Neutrophil (primary cell): Measurements from ENCODE around the gene VSIR.

ENCODE experiments used
- H3K27ac ChIP-seq: fragments of 200-600 bp; sonication (generic); 2 replicates; pipeline ENCODE4 v1.5.1; 2016; ENCODE audit warnings: mild to moderate bottlenecking, moderate library complexity
- H3K27me3 ChIP-seq: fragments of 200-600 bp; sonication (generic); 2 replicates; pipeline ENCODE4 v1.6.0; 2016; ENCODE audit warnings: mild to moderate bottlenecking
- H3K36me3 ChIP-seq: fragments of 200-600 bp; sonication (generic); 2 replicates; pipeline ENCODE4 v1.5.1; 2017
- H3K4me1 ChIP-seq, 2 experiments: fragments of 200-600 bp in 1 of 2; sonication (generic) in 1 of 2; 1 replicate in 1 of 2; 2 replicates in 1 of 2; pipeline versions ENCODE4 v1.5.1 to v1.6.1; 2013 to 2016; ENCODE audit warnings: low read depth in 1 of 2, low read length in 1 of 2, mild to moderate bottlenecking in 1 of 2, moderate library complexity in 1 of 2; ENCODE audit not compliant: control insufficient read depth in 1 of 2, insufficient read depth in 1 of 2
- H3K4me3 ChIP-seq, 2 experiments: fragments of 200-600 bp in 1 of 2; sonication (generic) in 1 of 2; 1 replicate in 1 of 2; 2 replicates in 1 of 2; pipeline ENCODE4 v1.5.1; 2013 to 2016; ENCODE audit warnings: low read depth in 1 of 2, low read length in 1 of 2, mild to moderate bottlenecking in 1 of 2, moderate library complexity in 1 of 2
- H3K9me3 ChIP-seq: fragments of 200-600 bp; sonication (generic); 2 replicates; pipeline ENCODE4 v1.5.1; 2016
- TF ChIP-seq, protein P1 (sequence below): fragments of 200-600 bp; sonication (generic); IDR thresholded peaks from 2 replicates; pipeline ENCODE4 v1.5.1; 2016; ENCODE audit warnings: antibody characterized with exemption

The VSIR gene

DNA sequence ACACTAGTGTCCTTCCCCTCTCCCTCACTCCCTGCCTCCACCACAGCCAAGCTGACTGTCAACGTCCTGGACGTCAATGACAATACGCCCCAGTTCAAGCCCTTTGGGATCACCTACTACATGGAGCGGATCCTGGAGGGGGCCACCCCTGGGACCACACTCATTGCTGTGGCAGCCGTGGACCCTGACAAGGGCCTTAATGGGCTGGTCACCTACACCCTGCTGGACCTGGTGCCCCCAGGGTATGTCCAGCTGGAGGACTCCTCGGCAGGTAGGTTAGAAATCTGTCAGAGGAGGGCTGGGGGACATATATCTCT, 24.9 kb upstream of the VSIR start:
- no peaks in the 10 kb centered on the region for H3K36me3 ChIP-seq
- TF ChIP-seq, protein P1, sequence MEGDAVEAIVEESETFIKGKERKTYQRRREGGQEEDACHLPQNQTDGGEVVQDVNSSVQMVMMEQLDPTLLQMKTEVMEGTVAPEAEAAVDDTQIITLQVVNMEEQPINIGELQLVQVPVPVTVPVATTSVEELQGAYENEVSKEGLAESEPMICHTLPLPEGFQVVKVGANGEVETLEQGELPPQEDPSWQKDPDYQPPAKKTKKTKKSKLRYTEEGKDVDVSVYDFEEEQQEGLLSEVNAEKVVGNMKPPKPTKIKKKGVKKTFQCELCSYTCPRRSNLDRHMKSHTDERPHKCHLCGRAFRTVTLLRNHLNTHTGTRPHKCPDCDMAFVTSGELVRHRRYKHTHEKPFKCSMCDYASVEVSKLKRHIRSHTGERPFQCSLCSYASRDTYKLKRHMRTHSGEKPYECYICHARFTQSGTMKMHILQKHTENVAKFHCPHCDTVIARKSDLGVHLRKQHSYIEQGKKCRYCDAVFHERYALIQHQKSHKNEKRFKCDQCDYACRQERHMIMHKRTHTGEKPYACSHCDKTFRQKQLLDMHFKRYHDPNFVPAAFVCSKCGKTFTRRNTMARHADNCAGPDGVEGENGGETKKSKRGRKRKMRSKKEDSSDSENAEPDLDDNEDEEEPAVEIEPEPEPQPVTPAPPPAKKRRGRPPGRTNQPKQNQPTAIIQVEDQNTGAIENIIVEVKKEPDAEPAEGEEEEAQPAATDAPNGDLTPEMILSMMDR: no peak
- H3K4me3 ChIP-seq: no peak overlapping the region
- no peaks in the 10 kb centered on the region for H3K27me3 ChIP-seq
- H3K9me3 ChIP-seq: no peaks in the 10 kb centered on the region
- peaks cover 14 to 22% of the 10 kb centered on the region in 2 experiments for H3K4me1 ChIP-seq
- H3K27ac ChIP-seq: peak overlapping the region; percentile 53

DNA sequence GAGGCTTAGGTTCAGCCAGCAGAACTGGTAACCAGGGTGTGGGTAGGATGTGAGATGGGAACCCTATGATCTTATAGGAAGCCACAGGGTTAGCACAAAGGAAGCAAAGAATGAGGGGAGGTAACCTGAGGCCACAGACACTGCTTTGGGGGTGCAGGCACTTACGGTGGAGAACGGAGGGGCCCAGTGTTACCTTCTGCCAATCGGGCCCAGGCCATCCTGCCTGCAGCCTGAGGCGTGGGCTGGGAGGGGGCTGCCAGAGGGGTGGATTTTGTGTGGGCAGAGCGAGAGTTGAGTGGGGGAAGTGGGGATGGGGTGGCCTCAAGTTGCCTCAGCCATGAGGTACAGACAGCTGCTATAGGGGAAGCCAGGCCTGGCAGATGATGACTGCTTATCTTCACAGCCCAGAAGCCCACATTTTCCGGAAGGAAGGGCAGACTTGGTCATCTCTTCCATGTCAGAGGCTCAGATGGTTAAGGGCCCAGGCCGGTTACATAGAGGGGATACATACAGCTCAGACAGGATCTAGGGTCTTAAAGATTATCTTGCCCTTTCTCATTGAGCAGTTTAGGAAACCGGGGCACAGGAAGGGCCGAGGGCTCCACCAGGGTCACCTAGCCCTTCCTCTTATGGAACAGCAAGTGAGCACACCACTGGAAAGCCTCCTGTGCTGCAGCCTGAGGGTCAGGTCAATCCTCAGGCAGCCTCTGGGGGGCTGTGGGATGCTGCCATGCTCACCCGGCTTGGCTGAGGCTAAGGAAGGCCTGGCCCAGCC, 24.4 kb upstream of the VSIR start:
- no peaks in the 10 kb centered on the region for H3K36me3 ChIP-seq
- H3K4me1 ChIP-seq: peaks cover 14 to 22% of the 10 kb centered on the region in 2 experiments
- H3K4me3 ChIP-seq: no peak overlapping the region
- no peaks in the 10 kb centered on the region for H3K27me3 ChIP-seq
- no peaks in the 10 kb centered on the region for H3K9me3 ChIP-seq
- H3K27ac ChIP-seq: peak overlapping the region; percentile 53
- TF ChIP-seq, protein P1: no peak

DNA sequence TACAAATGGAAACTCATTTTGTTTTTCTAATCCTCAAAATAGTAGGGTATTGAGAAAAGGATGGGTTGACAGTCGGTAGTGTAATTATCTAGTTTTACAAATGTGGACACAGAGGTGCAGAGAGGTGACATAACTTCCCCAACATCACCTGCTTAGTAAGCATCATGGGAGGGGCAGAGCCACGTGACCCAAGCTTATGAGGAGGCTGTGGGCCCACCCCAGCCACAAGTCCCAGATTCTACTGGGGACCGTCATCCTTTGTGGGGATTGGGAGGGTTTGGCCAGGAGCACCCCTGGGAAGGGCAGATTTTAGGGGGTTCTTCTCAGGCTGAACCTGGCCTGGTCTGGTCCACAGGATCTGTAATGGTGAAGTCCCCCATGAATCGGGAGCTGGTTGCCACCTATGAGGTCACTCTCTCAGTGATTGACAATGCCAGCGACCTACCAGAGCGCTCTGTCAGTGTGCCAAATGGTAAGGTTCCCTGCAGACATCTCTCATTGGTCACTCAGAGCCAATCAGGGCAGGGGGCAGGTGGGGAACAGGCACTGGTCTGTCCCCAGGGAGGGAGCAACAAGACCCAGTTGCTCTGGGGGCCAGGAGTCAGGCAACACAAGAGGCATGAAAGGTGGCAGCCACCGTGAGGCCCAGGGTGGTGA, 23.6 kb upstream of the VSIR start:
- H3K9me3 ChIP-seq: no peaks in the 10 kb centered on the region
- H3K4me1 ChIP-seq: peaks cover 14 to 22% of the 10 kb centered on the region in 2 experiments
- TF ChIP-seq, protein P1: no peak
- H3K27me3 ChIP-seq: no peaks in the 10 kb centered on the region
- peak overlapping the region; percentile 53 for H3K27ac ChIP-seq
- H3K36me3 ChIP-seq: no peaks in the 10 kb centered on the region
- H3K4me3 ChIP-seq: no peak overlapping the region

DNA sequence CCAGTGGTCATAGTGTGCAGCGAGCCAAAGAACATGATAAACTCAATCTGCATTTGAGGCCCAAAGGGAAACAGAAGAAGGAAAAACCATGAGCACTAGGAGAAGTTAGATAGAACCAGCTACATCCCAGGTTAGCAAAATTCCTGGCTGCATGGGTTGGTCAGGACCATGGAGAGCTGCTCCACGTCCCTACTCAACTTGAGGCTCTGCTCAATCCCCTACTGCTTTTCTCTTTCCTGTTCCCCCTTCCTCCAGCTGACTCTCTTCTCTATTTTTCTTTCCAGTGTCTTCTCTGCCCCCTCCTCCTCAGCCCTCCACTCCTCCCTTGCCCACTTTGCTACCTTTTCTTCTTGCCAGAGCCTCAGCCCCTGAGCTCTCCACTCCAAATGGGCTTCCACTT, 21.9 kb upstream of the VSIR start:
- H3K4me1 ChIP-seq: peaks cover 14 to 22% of the 10 kb centered on the region in 2 experiments
- H3K9me3 ChIP-seq: no peaks in the 10 kb centered on the region
- no peaks in the 10 kb centered on the region for H3K36me3 ChIP-seq
- TF ChIP-seq, protein P1: no peak
- no peak overlapping the region for H3K27ac ChIP-seq
- no peaks in the 10 kb centered on the region for H3K27me3 ChIP-seq
- H3K4me3 ChIP-seq: no peak overlapping the region

DNA sequence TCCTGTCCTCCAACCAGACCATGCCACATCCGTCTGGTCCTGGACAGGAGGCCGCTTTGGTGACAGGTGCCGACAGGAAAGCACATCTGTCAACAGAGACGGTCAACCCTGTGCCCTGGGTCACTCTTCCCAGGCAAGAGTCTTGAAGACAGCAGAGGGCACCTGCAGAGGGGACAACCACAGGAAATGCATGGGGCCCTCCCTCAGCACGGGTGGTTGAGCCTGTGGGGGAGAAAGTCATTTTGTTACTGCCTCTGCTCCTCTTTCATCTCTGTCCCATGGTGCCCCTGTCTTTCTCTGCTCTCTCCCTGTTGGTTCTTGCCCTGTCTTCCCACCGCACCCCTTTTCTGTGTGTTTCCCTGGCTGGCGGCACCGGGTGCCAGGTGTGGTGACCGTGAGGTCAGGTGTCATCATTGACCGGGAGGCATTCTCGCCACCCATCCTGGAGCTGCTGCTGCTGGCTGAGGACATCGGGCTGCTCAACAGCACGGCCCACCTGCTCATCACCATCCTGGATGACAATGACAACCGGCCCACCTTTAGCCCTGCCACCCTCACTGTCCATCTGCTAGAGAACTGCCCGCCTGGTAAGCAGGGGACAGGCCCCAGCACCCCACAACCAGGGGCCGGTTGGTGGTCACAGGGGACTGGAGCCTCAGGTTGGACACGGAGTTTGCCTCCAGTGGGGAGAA, 17.6 kb upstream of the VSIR start:
- Histone ChIP-seq H3K9me3 (no peaks in the 10 kb centered on the region), H3K36me3 (no peaks in the 10 kb centered on the region), H3K4me1 (no peaks in the 10 kb centered on the region), H3K27me3 (no peaks in the 10 kb centered on the region), H3K4me3 (no peak overlapping the region), H3K27ac (no peak overlapping the region)
- TF ChIP-seq, protein P1: no peak
